Skin epidermis (tissue), 12 donors: Measurements from ENCODE around the gene NHLRC2.

Experiments
- H3K27ac ChIP-seq, 21 experiments: fragments of 200-600 bp; sonication (generic) in 11 of 21; one replicate each; pipeline ENCODE4 v1.5.0; 2020; ENCODE audit warnings: mild to moderate bottlenecking in 3 of 21, inconsistent platforms in 2 of 21, moderate library complexity in 2 of 21
- H3K4me3 ChIP-seq, 7 experiments: fragments of 200-600 bp; sonication (generic) in 2 of 7; one replicate each; pipeline ENCODE4 v1.5.0; 2020; ENCODE audit warnings: inconsistent platforms in 2 of 7, mild to moderate bottlenecking in 2 of 7, moderate library complexity in 1 of 7

The NHLRC2 gene

GRCh38 chr10:113899952-113900598 is 45.6 kb downstream of the NHLRC2 start:
- no peak overlapping the region for H3K4me3 ChIP-seq
- no peak overlapping the region for H3K27ac ChIP-seq

- H3K4me3 ChIP-seq = no peak overlapping the region
- no peak overlapping the region for H3K27ac ChIP-seq
Observed at GRCh38 chr10:113905756-113906155, 51.3 kb downstream of the NHLRC2 start.

- H3K4me3 ChIP-seq = no peak overlapping the region
- no peak overlapping the region for H3K27ac ChIP-seq
Observed at GRCh38 chr10:113907166-113907565, 52.7 kb downstream of the NHLRC2 start.

- no peak overlapping the region for H3K27ac ChIP-seq
- H3K4me3 ChIP-seq = no peak overlapping the region
Observed at GRCh38 chr10:113908236-113908635, 53.8 kb downstream of the NHLRC2 start.

GRCh38 chr10:113911113-113911512 is 56.7 kb downstream of the NHLRC2 start:
- Histone ChIP-seq H3K4me3 (no peak overlapping the region), H3K27ac (no peak overlapping the region)

GRCh38 chr10:113911839-113912238 is 57.4 kb downstream of the NHLRC2 start:
- no peak overlapping the region for H3K27ac ChIP-seq
- no peak overlapping the region for H3K4me3 ChIP-seq

GRCh38 chr10:113912582-113912981 is 58.1 kb downstream of the NHLRC2 start:
- Histone ChIP-seq H3K27ac (no peak overlapping the region), H3K4me3 (no peak overlapping the region)

GRCh38 chr10:113914956-113915355 is 60.5 kb downstream of the NHLRC2 start:
- Histone ChIP-seq H3K4me3 (no peak overlapping the region), H3K27ac (no peak overlapping the region)

- no peak overlapping the region for H3K27ac ChIP-seq
- H3K4me3 ChIP-seq = no peak overlapping the region
Observed at GRCh38 chr10:113915540-113915939, 61.1 kb downstream of the NHLRC2 start.

- Histone ChIP-seq H3K4me3 (no peak overlapping the region), H3K27ac (no peak overlapping the region)
Observed at GRCh38 chr10:113916053-113916452, 61.6 kb downstream of the NHLRC2 start.

- Histone ChIP-seq H3K4me3 (no peak overlapping the region), H3K27ac (no peak overlapping the region)
Observed at GRCh38 chr10:113917636-113918035, 63.2 kb downstream of the NHLRC2 start.

GRCh38 chr10:113920114-113920513 is 65.7 kb downstream of the NHLRC2 start:
- H3K4me3 ChIP-seq = no peak overlapping the region
- no peak overlapping the region for H3K27ac ChIP-seq

GRCh38 chr10:113920875-113921274 is 66.4 kb downstream of the NHLRC2 start:
- no peak overlapping the region for H3K4me3 ChIP-seq
- peak overlapping the region in 1 of 21 experiments; percentile 6 for H3K27ac ChIP-seq

- no peak overlapping the region for H3K27ac ChIP-seq
- H3K4me3 ChIP-seq = no peak overlapping the region
Observed at GRCh38 chr10:113921561-113922370, 67.3 kb downstream of the NHLRC2 start.

GRCh38 chr10:113922787-113923570 is 68.5 kb downstream of the NHLRC2 start:
- H3K4me3 ChIP-seq = no peak overlapping the region
- H3K27ac ChIP-seq = no peak overlapping the region

- no peak overlapping the region for H3K4me3 ChIP-seq
- H3K27ac ChIP-seq = no peak overlapping the region
Observed at GRCh38 chr10:113924186-113924585, 69.7 kb downstream of the NHLRC2 start.

- Histone ChIP-seq H3K27ac (no peak overlapping the region), H3K4me3 (no peak overlapping the region)
Observed at GRCh38 chr10:113924664-113925063, 70.2 kb downstream of the NHLRC2 start.

- Histone ChIP-seq H3K27ac (no peak overlapping the region), H3K4me3 (no peak overlapping the region)
Observed at GRCh38 chr10:113927440-113927839, 73.0 kb downstream of the NHLRC2 start.

- Histone ChIP-seq H3K4me3 (no peak overlapping the region), H3K27ac (no peak overlapping the region)
Observed at GRCh38 chr10:113928830-113929229, 74.4 kb downstream of the NHLRC2 start.

- Histone ChIP-seq H3K4me3 (no peak overlapping the region), H3K27ac (no peak overlapping the region)
Observed at GRCh38 chr10:113929522-113929921, 75.1 kb downstream of the NHLRC2 start.
